Small intestine (tissue), 7 donors: Measurements from ENCODE around the gene ZNF302. TPM values are rescaled to one million over a fixed set of nuclear protein-coding genes. Genes with fewer than 3 reads are reported as not detected.
"Not testable (repeated sequence)": the region's sequence is repeated elsewhere in the genome, so short reads cannot be mapped to it uniquely, and the experiment has no call there.

Source experiments
- DNase-seq, 2 donors: peaks; one replicate each; pipeline versions ENCODE4 v3.0.0 to v3.0.0-alpha.2; 2013
- FAIRE-seq: peaks from 2 replicates; lab custom pipeline; 2012; peaks lifted over from hg19 to GRCh38; lab: Jason Lieb, UNC
- H3K27ac ChIP-seq, 3 donors: one replicate each; pipeline ENCODE4 v1.5.1; 2013; ENCODE audit warnings: low read length in 2 of 3, mild to moderate bottlenecking in 2 of 3, control low read depth in 1 of 3, inconsistent platforms in 1 of 3, low read depth in 1 of 3, moderate library complexity in 1 of 3
- H3K27me3 ChIP-seq, 3 donors: one replicate each; pipeline ENCODE4 v1.6.1; 2013; ENCODE audit warnings: low read length in 3 of 3, inconsistent platforms in 1 of 3; ENCODE audit not compliant: control insufficient read depth in 3 of 3, insufficient read depth in 3 of 3
- H3K36me3 ChIP-seq, 3 donors: one replicate each; pipeline ENCODE4 v1.6.1; 2013; ENCODE audit warnings: low read length in 3 of 3, inconsistent platforms in 1 of 3, low read depth in 1 of 3, mild to moderate bottlenecking in 1 of 3, moderate library complexity in 1 of 3; ENCODE audit not compliant: control insufficient read depth in 3 of 3, insufficient read depth in 2 of 3
- H3K4me1 ChIP-seq, 3 donors: one replicate each; pipeline ENCODE4 v1.6.1; 2013; ENCODE audit warnings: low read length in 2 of 3, inconsistent platforms in 1 of 3, low read depth in 1 of 3, mild to moderate bottlenecking in 1 of 3, moderate library complexity in 1 of 3; ENCODE audit not compliant: control insufficient read depth in 3 of 3, insufficient read depth in 2 of 3
- H3K4me3 ChIP-seq, 3 donors: one replicate each; pipeline ENCODE4 v1.5.1; 2013; ENCODE audit warnings: low read length in 3 of 3, control low read depth in 1 of 3, inconsistent platforms in 1 of 3, low read depth in 1 of 3, mild to moderate bottlenecking in 1 of 3, moderate library complexity in 1 of 3
- H3K9me3 ChIP-seq, 2 donors: one replicate each; pipeline ENCODE4 v1.6.1; 2013; ENCODE audit warnings: low read depth in 1 of 2, low read length in 1 of 2; ENCODE audit not compliant: control insufficient read depth in 2 of 2, insufficient read depth in 1 of 2
- WGBS, 3 donors: extraction: QIAGEN DNeasy Blood & Tissue Kit; methylation state at CpG; one replicate each; pipeline ENCODE4 v1.1.7; 2013; 5-methylcytosine and 5-hydroxymethylcytosine counted together
- polyA plus RNA-seq, 4 donors: library from polyadenylated mRNA; stranded (reverse) in 3 of 4; unstranded in 1 of 4; fragments of 200-250 nt in 3 of 4; fragments of 120-200 nt in 1 of 4; gene quantifications; one replicate each; pipeline versions ENCODE4 v1.2.1 to v1.2.3, GENCODE V29; 2013
- donor health status: healthy with polysubstance abuse.
- donor health status: control.
- donor health status: control.
- donor health status: Bipolar disorder and iron deficiency.
- donor health status: healthy.

ZNF302 gene
- polyA plus RNA-seq, 4 donors, result 10.5 to 54.7 (median 15.3) TPM

DNA sequence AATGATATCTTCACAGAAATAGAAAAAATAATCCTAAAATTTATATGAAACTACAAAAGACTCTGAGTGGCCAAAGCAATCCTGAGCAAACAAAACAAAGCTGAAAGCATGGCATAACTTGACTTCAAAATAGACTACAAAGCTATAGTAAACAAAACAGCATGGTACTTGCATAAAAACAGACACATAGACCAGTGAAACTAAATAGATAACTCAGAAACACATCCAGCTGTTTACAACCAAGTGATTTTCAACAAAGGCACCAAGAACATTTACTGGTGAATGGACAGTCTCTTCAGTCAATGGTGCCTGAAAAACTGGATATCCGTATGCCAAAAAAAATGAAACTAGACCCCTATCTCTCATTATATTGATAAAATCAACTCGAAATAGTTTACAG, 25.7 kb upstream of the ZNF302 start:
- no peaks in the 10 kb centered on the region for H3K36me3 ChIP-seq
- no peaks in the 10 kb centered on the region for H3K27me3 ChIP-seq
- no peak for DNase-seq
- FAIRE-seq, result no peak
- WGBS, 3 donors, result 73 to 79% (median 76%) methylated on average over 2 of the region's 2 CpGs
- H3K4me3 ChIP-seq, result no peak overlapping the region
- no peak overlapping the region for H3K27ac ChIP-seq
- H3K4me1 ChIP-seq, result no peaks in the 10 kb centered on the region
- H3K9me3 ChIP-seq, result no peaks in the 10 kb centered on the region

DNA sequence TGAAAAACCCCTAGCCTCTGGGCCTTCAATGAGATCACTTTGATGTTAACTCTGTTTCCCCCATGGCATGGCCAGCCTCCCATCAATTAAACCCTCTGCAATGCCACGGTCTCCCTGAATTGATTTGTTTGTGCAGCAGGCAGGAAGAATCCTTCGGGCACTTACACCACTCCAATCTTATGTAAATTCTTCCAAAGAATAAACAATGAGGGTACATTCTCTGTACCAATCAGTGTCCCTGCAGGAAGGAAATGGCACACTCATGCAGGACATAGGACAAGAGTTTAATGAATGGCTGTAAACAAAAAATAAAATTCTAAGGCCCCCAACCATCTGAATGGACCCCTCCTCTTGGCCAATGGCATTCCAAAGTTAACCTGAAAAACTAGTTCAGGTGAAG, 22.7 kb upstream of the ZNF302 start:
- no peaks in the 10 kb centered on the region for H3K4me1 ChIP-seq
- H3K9me3 ChIP-seq, result no peaks in the 10 kb centered on the region
- H3K36me3 ChIP-seq, result no peaks in the 10 kb centered on the region
- no peak overlapping the region for H3K27ac ChIP-seq
- DNase-seq (no peak), FAIRE-seq (no peak)
- no peaks in the 10 kb centered on the region for H3K27me3 ChIP-seq
- 34 to 51% (median 39%) methylated on average over 2 of the region's 2 CpGs for WGBS, 3 donors
- no peak overlapping the region for H3K4me3 ChIP-seq

GRCh38 chr19:34655651-34656050, 21.8 kb upstream of the ZNF302 start:
- Histone ChIP-seq H3K36me3 (no peaks in the 10 kb centered on the region), H3K27ac (no peak overlapping the region), H3K4me3 (no peak overlapping the region), H3K27me3 (no peaks in the 10 kb centered on the region), H3K4me1 (no peaks in the 10 kb centered on the region), H3K9me3 (no peaks in the 10 kb centered on the region)
- FAIRE-seq, result no peak
- no peak for DNase-seq
- WGBS, 3 donors, result 56 to 78% (median 66%) methylated on average over 2 of the region's 2 CpGs

GRCh38 chr19:34661357-34661756, 16.1 kb upstream of the ZNF302 start:
- DNase-seq (no peak), FAIRE-seq (no peak)
- WGBS, 3 donors, result 83 to 93% (median 83%) methylated on average over 3 of the region's 3 CpGs
- Histone ChIP-seq H3K27me3 (no peaks in the 10 kb centered on the region), H3K9me3 (no peaks in the 10 kb centered on the region), H3K27ac (no peak overlapping the region), H3K36me3 (no peaks in the 10 kb centered on the region), H3K4me1 (no peaks in the 10 kb centered on the region), H3K4me3 (no peak overlapping the region)

DNA sequence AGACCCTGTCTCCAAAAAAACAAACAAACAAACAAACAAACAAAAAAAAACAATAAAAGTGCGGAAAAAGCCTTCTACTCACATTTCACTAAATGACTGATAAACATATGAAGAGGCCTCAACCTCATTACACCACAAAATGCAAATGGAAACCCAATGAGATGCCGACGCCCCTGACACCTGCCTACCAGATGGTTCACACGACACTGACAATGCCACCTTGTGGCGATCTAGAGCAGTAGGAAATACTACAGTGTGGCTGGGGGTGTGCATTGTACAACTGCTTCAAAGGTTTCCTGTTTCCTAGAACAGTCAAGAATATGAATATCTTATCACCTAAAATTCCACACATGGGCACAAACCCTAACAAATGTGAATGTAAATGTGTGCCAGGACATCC, 14.6 kb upstream of the ZNF302 start:
- Histone ChIP-seq H3K27ac (no peak overlapping the region), H3K4me1 (peaks cover 0 to 4% (median 0%) of the 10 kb centered on the region in 3 donors), H3K36me3 (no peaks in the 10 kb centered on the region), H3K4me3 (no peak overlapping the region), H3K27me3 (no peaks in the 10 kb centered on the region), H3K9me3 (no peaks in the 10 kb centered on the region)
- DNase-seq (peak; percentile 35 to 37), FAIRE-seq (no peak)
- WGBS, 3 donors, result 41 to 57% (median 55%) methylated on average over 5 of the region's 5 CpGs

GRCh38 chr19:34664168-34664567, 13.3 kb upstream of the ZNF302 start:
- no peak overlapping the region for H3K27ac ChIP-seq
- no peak for DNase-seq
- WGBS, 3 donors, result 56 to 85% (median 81%) methylated on average over 3 of the region's 3 CpGs
- peaks cover 0 to 4% (median 0%) of the 10 kb centered on the region in 3 donors for H3K4me1 ChIP-seq
- H3K4me3 ChIP-seq, result no peak overlapping the region
- H3K9me3 ChIP-seq, result no peaks in the 10 kb centered on the region
- no peaks in the 10 kb centered on the region for H3K36me3 ChIP-seq
- no peaks in the 10 kb centered on the region for H3K27me3 ChIP-seq
- no peak for FAIRE-seq

GRCh38 chr19:34664870-34665269, 12.6 kb upstream of the ZNF302 start:
- H3K36me3 ChIP-seq, result no peaks in the 10 kb centered on the region
- FAIRE-seq, result no peak
- DNase-seq, result no peak
- no peak overlapping the region for H3K4me3 ChIP-seq
- H3K27me3 ChIP-seq, result no peaks in the 10 kb centered on the region
- 82 to 93% (median 86%) methylated on average over 6 of the region's 6 CpGs for WGBS, 3 donors
- no peaks in the 10 kb centered on the region for H3K9me3 ChIP-seq
- H3K4me1 ChIP-seq, result peaks cover 0 to 4% (median 0%) of the 10 kb centered on the region in 3 donors
- no peak overlapping the region for H3K27ac ChIP-seq

DNA sequence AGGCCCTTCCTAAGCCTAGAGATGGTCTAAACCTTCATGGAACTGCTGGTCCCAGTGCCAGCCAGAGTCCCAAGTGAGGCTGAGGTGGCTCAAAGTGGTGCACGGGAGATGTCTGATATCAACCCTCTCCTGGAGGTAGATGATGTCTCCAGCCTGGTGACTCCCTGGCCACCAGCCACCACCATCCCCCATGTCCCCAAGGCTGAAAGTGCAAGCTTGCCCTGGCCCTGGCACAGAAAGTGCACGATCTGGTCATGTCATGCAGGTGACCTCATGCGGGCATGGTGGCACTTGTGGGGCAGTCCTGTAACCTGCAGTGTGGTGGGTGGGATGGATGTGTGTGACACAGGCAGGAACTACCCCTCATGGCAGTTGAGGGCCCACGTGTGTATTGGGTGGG, 12.2 kb upstream of the ZNF302 start:
- H3K27me3 ChIP-seq, H3K9me3 ChIP-seq, FAIRE-seq, DNase-seq, H3K36me3 ChIP-seq, H3K4me1 ChIP-seq, H3K4me3 ChIP-seq, H3K27ac ChIP-seq: not testable (repeated sequence)
- 60 to 83% (median 76%) methylated on average over 4 of the region's 4 CpGs for WGBS, 3 donors

DNA sequence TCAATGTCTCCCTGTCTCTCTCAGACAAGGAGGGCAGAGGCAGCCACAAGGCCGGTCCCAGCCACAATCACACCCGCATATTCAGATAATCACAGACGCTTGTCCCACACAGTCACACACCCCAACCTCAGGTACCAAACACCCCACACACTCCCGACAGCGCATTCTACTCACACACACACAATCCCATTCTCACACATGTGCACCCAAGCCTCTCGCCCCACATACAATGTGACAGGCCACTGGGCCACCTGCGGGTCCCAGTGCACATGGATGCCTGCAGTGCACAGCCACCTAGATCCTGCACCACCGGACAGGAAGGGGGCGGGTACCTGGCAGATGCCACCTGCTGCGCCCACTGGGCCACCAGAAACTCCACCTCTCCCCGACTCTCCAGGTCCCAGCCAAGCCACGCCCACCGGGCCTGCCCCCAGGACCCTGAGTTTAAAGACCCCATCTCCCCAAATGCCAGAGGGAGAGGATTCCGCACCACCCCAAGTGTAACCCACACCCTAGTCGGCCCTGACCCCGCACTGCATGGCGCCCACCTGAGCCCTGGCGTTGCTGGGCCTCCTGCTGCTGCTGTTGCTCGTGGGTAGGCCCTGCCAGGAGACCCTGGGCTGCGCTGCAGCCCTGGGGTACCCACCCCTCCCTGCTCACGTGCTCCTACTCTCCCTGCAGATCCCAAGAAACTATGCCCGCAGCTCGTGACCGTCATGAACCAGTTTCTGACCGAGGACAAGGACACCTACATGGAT, 11.1 kb upstream of the ZNF302 start:
- WGBS, 3 donors, result 94 to 96% (median 96%) methylated on average over 25 of the region's 25 CpGs
- H3K36me3 ChIP-seq, result no peaks in the 10 kb centered on the region
- H3K9me3 ChIP-seq, result no peaks in the 10 kb centered on the region
- H3K27ac ChIP-seq, result no peak overlapping the region
- H3K4me3 ChIP-seq, result no peak overlapping the region
- no peak for FAIRE-seq
- DNase-seq, result no peak
- no peaks in the 10 kb centered on the region for H3K27me3 ChIP-seq
- H3K4me1 ChIP-seq, result peaks cover 0 to 4% (median 0%) of the 10 kb centered on the region in 3 donors
